HG03135 (cell line): ENCODE data around the gene RPS2.
"Not testable (repeated sequence)": the region's sequence is repeated elsewhere in the genome, so short reads cannot be mapped to it uniquely, and the experiment has no call there.

Source experiments
- ATAC-seq: cut with Tn5 transposase; IDR thresholded peaks from one replicate; pipeline ENCODE4 v1.9.1; 2021; ENCODE audit warnings: mild to moderate bottlenecking, moderate library complexity; ENCODE audit not compliant: unreplicated experiment

The RPS2 gene

DNA sequence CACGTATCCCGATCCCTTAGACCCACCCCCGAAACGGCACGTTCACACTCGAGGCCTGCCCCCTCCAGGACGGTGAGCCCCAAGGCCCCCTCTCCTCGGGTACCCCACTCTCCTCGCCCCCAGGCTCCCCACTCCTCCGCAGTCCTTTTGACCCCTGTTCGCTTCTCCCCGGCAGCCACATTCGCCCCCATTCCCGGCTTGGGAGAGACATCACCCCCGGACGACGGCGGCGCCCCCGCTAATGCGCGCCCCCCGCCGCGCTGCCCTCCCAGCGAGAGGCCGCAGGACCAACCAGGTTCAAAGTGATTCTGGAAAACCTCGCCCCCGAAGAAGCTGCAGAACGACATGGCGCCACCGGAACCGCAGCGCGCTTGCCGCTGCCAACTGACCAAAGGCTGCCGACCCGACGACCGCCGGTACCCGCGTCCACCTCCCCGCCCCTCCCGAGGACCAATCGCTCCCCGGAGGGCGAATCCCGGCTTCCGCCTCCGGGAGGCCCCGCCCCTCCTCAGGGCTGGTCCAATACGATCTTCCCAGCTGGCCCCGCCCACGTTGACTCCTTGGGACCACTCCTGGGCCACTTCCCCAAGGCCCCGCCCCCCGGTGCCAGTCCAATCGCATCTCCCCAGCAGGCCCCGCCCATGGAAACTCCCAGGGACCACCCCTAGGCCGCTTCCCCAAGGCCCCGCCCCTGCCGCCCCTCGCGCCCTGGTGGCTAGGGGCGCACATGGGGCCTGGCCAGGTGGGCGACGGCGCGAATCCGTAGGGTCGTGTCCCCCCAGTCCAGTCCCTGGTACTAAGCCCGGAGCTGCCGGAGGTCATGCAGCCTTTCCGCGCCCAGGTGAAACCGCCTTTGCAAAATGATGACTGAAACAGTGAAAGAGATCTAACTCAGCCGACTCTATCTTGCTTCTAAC is 21.6 kb downstream of the RPS2 start, which contains the start of gene MSRB1:
TSS of gene MSRB1 (minus strand) at position 390 of the 917 bp plus-strand sequence. CDS start at position 347, 43 bp downstream.
- peak; percentile 92 for ATAC-seq

DNA sequence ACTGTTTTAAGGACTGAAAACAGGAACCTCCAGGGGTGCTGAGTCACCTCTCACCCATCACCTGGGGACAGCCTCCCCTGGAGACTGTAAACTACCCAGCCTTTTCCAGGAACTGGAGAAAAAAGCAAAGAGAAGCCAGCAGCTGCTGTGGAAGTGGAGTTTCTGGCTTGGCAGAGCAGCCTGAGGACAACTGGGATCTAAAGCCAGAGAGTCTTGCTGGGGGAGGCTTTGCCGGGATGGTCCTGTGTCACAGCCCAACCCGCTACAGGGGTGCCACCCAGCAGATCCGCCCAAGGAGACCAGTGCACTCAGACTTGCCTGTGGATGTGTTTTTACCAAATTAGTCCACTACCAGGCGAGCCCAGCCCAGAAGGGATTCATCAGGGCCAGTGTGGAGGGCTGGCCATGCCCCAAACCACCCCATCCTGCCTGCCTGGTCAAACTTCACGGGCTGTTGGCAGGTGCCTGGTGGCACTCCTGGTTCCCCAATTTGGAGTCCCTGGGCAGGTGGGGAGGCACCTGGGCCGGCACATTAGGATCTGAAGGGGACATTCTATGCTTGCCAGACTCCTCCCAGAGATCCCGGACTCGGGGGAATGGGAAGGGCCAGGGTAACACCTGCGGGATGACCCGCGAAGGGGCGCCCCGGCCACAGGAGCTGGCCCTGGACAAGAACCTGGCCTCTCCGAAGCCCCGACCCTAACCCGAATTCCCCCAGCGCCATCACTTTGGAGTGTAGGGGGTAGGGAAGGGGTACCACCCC is 22.4 kb downstream of the RPS2 start:
- no peak for ATAC-seq

DNA sequence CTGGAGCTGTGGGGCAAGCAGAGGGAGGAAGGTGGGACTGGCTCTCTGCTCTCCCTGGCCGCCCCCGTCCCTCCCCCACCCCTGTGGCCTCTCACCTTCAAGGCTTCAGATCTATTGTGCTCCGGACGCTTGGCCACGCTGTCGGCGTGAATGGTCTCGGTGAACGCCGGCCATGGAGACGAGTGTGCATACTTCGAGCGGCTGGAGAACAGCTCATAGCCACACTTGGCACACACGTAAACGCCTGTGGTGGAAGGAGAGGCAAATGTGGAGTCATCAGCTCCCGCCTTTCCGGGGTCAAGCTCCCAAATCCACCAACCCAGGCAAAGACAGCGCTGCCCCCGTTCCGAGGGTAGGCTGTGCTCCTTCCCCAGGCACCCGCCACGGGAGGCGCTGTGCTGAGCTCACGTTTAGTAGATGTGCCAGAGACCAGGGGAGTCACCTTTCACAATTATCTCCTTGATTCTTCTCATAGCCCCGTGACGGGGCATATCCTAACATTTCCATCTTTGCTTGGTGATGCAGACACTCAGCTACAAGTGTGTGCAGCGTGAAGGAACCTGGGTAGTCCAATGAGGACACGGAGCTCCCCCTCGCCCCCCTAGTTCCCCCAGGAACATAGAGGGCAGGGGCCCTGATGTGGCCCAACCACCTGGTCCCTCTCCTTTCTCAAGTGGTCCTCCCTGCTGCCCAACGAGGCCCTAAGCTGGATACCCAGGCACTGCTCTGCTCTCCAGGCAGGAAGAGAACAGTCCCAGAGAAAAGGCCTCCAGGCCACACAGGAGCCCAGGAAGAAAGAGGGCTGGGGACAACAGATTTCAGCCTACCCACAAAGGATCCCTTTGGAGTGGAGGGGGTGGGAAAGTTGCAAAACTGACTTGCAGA is 23.2 kb downstream of the RPS2 start:
- ATAC-seq = no peak

DNA sequence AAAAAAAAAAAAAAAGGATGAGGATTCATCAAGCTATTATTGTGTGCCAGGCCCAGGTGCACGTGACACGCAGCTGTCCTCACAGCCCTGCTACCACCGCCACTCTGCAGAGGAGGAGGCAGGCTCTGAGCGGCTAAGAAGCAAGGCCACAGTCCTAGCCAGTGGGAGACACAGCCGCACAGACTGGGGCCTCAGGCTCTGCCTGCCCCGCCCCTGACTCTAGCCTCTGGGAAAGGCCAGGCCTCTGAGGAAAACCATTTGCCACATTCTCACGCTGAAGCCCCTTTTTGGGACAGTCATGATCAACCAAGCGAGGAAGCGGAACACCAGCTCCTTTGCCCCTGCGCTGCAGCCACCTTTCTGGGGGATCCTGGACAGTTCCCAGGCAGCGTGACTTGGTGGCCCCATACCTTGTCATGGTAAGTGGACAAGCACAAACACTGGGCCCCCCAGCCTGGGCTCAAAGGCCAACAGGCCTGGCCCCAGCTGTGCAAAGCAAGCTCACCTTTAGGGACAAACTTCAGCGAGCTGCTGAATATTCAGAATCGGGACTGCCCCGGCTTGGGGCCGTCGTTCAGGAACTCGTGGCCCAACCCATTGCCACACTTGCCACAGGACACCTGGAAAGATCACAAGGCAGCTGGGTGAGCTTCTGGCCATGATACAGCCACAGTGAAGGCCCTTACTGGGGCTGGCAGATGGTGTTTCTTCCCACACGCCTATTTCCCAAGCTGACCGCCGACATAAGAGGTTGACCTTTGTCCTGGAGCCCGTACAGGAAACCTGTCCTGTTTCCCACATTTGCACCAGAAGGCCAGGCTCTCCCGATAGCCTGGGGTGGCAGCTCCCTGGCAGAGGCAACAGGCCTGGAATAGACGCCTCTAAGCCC is 24.1 kb downstream of the RPS2 start:
- ATAC-seq = no peak

DNA sequence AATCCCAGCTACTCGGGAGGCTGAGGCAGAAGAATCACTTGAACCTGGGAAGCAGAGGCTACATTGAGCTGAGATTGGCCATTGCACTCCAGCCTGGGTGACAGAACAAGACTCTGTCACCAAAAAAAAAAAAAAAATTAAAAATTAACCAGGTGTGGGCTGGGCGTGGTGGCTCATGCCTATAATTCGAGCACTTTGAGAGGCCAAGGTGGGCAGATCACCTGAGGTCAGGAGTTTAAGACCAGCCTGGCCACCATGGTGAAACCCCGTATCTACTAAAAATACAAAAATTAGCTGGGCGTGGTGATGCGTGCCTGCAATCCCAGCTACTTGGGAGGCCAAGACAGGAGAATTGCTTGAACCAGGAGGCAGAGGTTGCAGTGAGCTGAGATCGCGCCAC is 24.8 kb downstream of the RPS2 start:
- not testable (repeated sequence) for ATAC-seq

DNA sequence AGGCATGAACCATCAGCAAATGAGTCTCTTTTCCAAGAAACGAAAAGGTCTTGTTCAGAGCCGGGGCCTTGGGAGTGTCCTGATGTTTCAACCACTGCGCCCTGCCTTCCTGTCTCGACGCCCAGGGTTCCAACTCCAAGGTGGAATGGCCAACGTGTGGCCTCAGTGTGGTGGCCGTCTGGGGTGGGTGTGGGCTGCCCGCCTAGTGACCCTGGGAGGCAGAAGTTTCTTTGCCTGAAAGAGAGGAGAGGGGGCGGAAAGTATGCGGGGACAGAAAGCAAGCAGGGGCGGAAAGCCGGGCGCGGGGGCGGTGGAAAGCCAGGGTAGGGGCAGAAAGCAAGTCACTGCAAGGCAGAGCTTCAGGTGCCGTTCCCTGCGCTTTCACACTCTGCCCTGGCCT is 25.7 kb downstream of the RPS2 start:
- ATAC-seq = no peak

DNA sequence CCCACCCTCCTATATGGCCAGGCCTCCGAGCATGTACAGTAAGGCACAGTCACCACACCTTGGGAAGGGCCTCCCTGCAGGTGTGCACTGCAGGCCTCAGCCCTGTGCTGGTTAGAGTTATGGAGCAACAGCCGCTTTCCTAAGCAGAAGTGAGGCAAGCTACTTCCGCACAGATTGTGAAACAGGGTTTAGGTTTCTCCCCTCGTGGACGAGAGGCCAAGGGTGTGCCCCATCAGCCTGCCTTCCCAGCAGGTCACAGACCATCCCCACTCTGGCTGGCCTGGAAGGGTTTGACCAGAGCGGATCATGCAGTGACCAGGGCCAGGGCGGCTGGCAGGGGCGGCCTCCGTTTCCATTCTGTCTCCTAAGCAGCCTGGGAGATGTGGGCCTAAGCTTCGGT is 26.3 kb downstream of the RPS2 start:
- no peak for ATAC-seq

DNA sequence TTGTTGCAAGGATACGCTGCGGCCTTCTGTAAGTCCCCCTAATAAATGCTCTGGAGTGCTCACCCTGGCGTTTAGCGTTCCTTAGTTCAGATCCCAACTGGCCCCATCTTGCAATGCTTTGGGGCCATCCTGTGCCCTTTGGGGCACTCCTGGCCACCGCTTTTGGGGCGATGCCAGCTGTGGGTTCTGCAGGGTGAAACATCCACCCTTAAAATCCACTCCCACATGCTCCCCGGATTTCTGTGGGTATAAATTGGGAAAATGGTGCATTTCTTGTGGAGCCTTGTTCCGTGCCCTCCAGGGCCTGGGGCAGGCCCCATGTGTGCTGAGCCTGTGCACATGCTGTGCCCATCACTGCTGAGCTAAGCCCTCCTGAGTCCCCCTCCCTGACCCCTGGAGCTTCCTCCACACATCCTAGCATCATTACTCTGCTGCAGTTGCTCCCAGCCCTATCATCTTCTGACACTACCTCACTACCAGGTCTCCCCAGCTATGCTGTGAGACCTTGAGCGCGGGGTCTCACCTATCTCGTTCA is 27.6 kb downstream of the RPS2 start:
- ATAC-seq = no peak

DNA sequence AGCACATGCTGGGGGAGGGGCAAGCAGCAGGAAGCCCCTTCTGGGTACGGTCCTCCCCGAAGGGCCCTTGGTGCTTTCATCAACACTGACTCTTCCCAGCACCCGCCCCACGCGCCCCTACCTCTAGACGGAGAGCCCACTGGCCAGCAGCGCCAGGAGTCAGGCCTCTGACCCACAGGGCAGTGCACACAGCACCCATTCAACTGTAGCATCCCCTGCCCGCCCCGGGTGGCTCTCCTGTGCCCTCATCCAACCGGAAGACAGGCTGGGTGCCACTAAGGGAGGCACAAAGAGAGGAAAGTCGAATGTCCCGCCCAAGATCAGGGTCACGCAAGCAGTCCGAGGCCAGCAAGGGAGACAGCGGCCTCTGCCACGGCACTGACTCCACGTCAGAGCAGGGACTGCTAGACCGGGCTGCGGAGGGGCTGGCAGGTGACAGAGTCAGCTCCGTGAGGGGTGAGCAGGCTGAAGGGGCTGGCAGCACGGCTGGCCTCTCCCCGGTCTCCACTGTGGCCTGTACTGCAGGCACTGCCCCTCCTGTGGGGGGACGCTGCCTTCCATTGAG is 31.4 kb downstream of the RPS2 start:
- ATAC-seq = no peak

DNA sequence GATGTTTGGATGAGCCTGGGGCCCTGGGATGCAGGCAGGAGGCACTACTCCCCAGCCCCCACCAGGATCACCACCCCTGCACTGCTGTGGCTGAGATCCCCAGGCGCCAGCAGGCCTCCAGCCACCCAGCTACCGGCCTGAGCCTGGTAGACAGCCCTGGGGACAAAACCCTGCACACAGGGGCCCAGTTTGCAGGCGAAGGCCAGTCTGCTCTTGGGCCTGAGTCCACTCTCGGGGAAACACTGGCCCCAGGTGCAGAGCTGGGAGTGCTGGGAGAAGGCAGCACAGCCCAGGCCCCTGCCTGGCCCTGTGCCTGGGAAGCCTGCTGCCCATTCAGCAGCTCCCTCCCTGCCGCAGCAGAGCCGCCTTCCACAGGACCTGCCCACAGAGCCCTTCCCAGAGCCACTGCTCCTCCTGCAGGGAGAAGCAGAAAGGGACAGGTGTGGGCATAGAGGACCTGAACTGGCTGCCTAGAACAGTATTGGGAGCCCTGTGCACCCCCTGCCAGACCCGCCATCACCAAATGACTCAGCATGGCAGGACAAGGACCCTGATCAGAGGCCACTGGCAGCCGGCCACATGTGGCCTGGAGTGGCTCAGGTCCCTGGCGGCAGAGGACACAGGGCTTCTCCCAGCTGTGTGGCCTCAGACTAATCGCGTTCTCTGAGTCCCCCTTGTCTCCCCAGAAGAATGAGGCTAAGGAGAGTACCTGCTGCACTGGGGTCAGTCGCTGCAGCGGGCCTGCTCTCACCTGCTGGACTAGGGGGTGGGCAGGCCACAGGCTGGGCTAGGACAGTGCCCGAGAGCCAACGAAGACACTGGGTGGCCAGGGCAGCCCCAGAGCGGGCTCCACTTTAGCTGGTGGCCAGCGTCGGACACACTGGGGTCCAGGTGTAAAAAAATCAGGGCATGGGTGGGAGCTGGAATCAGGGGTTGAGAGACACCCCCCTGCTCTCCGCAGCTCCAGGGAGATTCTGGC is 32.3 kb downstream of the RPS2 start:
- ATAC-seq = no peak

DNA sequence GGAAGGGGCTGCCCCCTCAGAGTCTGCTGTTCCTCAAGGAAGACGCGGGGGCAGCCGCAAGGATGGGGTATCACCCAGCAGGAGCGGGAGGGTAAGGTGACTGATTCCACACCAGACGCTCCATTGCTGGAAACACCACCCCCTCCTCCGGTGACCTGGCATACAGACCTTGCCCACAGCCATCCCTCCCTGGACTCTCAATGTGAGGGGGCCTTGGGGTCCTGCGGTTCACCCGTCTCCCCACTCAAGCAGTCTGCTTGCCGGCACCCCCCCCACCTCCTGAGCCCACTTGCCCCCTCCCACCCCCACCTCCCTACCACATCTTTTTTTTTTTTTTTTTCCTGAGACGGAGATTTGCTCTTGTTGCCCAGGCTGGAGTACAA is 34.3 kb downstream of the RPS2 start:
- no peak for ATAC-seq

DNA sequence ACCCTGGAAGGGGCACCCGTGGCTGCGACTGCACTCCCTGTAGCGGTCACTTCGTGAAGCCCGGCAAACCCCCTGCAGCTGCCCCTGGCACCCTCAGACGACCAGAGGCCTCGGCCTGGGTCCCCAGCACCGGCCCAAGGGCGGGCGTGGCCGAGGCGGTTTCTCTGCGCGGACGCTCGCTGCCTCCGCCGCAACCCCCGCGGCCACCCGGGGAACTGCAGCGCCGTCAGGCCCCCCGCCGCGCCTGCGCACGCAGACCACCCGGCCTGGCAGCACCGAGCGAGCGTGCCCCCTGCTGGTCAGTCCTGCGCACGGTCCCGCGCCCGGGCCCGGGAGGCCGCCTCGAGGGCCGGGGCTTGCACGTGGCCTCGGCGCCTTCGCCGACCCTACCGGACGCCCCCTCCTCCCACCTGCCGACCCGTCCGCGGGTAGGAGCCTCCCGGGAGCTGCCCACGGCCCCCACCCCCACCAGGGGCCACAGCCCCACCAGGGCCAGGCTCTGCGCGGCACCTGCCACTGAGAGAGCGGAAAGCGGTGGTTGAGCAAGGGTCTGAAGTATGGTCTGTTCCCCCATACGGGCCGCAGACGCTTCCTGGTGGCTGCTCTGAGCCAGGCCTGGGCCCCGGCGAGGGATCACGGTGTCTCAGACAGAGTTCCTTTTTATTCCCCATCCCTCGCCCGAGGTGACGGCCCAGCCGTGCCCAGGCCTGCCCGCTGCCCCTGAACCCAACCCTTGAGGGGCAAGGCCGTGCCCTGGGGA is 34.9 kb downstream of the RPS2 start:
- ATAC-seq = peak; percentile 77

DNA sequence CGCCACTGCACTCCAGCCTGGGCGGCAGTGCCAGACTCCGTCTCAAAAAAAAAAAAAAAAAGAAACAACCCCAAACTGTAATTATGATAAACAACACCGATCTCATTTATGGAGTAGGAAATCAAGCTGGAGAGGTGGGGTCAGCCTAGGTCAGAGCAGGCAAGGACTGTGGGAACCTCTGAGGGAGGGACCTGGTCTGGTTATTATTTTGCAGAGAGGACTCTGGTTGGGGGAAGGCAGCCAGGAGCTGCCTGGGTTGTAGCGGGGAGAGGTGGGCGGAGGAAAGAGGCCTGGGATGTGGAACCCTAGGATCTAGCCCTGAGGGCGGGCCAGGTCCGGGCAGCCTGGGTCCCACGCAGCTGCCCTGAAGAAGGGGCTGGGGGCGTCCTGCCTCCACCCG is 35.5 kb downstream of the RPS2 start:
- ATAC-seq = no peak

DNA sequence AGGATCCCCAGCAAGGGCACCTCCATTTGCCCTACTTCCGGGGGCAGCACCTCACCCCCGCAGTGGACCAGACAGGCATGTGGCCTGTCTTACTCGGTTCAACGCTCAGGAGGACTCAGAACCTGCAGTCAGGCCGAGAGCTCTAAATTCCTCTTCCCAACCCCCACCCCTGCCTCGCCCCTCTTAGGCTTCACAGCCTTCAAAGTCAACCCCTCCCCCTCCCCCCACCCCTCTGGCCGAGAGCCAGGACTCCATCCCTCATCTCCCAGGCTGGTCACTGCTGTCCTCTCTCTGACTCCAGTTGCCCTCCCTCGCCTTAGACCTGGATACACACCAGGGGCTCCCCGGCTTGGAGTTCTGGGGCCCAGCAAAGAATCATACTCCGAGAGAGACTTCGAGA is 38.4 kb downstream of the RPS2 start:
- ATAC-seq = no peak

DNA sequence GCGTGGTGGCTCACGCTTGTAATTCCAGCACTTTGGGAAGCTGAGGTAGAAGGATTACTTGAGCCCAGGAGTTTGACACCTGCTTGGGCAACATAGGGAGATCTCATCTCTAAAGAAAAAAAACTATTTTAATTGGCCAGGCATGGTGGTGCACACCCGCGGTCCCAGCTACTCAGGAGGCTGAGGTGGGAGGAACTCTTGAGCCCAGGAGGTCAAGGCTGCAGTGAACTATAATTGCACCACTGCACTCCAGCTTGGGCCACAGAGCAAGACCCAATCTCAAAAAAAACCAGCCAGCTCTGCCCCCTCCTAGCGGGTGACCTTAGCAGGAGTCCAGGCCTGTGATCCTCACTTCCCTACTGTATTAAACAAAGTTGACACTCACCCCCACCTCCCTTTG is 40.5 kb downstream of the RPS2 start:
- ATAC-seq = no peak

DNA sequence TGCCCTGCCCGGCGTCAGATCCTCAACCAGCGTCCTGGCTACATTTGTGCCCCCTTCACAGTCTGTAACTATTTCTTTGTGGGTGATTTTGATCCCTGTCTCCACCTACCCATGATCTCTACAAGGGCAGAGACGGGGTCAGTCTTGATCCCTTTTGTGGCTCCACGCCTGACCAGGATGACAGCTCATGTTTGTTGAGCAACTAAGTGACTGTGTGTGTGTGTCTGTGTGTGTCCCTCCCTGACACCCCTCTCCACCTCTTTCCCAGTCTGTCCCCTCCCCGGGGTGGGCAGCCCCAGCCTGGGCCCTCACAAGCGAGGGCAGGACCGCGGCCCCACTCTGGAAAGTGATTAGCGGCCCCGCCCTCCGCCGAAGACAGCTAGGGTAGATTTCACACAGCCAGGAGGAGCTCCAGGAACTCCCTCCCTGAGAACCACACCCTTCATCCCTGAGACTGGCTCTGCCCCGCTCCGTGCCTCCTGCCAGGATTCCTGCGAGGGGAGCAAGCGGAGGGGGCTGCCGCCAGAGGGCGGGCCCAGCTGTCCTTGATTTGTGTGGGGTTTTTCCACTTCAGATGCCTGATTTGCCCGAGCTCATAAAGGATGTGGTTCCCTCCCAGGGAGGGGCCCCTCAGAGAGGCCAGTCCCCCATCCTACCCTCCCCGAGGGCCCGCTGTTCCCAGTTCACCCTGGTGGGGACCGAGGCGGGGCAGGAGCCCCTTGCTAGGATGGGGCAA is 41.2 kb downstream of the RPS2 start:
- ATAC-seq = no peak

DNA sequence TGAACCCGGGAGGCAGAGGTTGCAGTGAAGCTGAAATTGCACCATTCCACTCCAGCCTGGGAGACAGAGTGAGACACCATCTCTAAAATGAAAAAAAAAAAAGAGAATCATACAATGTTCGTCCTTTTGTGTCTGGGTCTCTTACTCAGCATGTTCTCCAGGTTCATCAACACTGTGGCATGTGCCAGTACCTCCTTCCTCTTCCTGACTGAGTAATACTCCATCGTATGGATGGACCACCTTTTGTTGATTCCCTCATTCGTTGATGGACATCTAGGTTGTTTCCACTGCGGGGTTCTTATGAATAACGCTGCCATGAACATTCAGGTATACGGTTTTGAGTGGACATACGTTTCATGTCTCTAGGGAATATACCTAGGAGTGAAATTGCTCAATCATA is 42.3 kb downstream of the RPS2 start:
- no peak for ATAC-seq
